CD14-positive monocyte (primary cell): ENCODE data around the gene LRRK1. TPM values are rescaled to one million over a fixed set of nuclear protein-coding genes. Genes with fewer than 3 reads are reported as not detected.

ENCODE experiments used
- DNase-seq, 3 donors: peaks; one replicate each; pipeline ENCODE4 v3.0.0-alpha.2; 2011 to 2022
- H2AFZ ChIP-seq: 2 replicates; pipeline ENCODE4 v1.6.0; 2012; ENCODE audit warnings: mild to moderate bottlenecking, low read depth, low read length, inconsistent platforms; ENCODE audit not compliant: insufficient read depth, poor library complexity, severe bottlenecking
- H3K27ac ChIP-seq, 2 donors: 1 replicate in 1 of 2; 2 replicates in 1 of 2; pipeline ENCODE4 v1.5.1; 2012 to 2013; ENCODE audit warnings: low read length in 2 of 2, control low read depth in 1 of 2, inconsistent platforms in 1 of 2, low read depth in 1 of 2, mild to moderate bottlenecking in 1 of 2
- H3K27me3 ChIP-seq, 2 donors: one replicate each; pipeline versions ENCODE4 v1.6.0 to v1.6.1; 2011 to 2013; ENCODE audit warnings: low read length in 2 of 2; ENCODE audit not compliant: control insufficient read depth in 2 of 2, insufficient read depth in 2 of 2
- H3K36me3 ChIP-seq, 2 donors: replicated peaks in 1 of 2; 1 replicate in 1 of 2; 2 replicates in 1 of 2; pipeline versions ENCODE4 v1.5.1 to v1.6.1; 2012 to 2013; ENCODE audit warnings: low read length in 2 of 2, control low read depth in 1 of 2, inconsistent platforms in 1 of 2, mild to moderate bottlenecking in 1 of 2; ENCODE audit not compliant: insufficient read depth in 2 of 2, control insufficient read depth in 1 of 2
- H3K4me1 ChIP-seq, 2 donors: 1 replicate in 1 of 2; 2 replicates in 1 of 2; pipeline versions ENCODE4 v1.5.1 to v1.6.1; 2012 to 2013; ENCODE audit warnings: low read length in 2 of 2, control low read depth in 1 of 2, inconsistent platforms in 1 of 2, mild to moderate bottlenecking in 1 of 2, moderate library complexity in 1 of 2; ENCODE audit not compliant: insufficient read depth in 2 of 2, control insufficient read depth in 1 of 2
- H3K4me2 ChIP-seq: replicated peaks from 2 replicates; pipeline ENCODE3; 2012; ENCODE audit warnings: low read length, moderate library complexity, mild to moderate bottlenecking; ENCODE audit not compliant: poor library complexity, severe bottlenecking; ENCODE audit errors: extremely low read depth
- H3K4me3 ChIP-seq, 3 experiments: fragments of 200-600 bp in 1 of 3; sonication (generic) in 1 of 3; replicated peaks in 1 of 3; 1 replicate in 2 of 3; 2 replicates in 1 of 3; pipeline ENCODE4 v1.5.1; 2011 to 2013; ENCODE audit warnings: low read length in 3 of 3, mild to moderate bottlenecking in 3 of 3, control low read depth in 2 of 3, low read depth in 2 of 3, inconsistent platforms in 1 of 3, moderate library complexity in 1 of 3
- H3K79me2 ChIP-seq: 2 replicates; pipeline ENCODE4 v1.6.0; 2012; ENCODE audit warnings: mild to moderate bottlenecking, control low read depth, inconsistent platforms, low read length, moderate library complexity; ENCODE audit not compliant: insufficient read depth
- H3K9ac ChIP-seq: 2 replicates; pipeline ENCODE4 v1.6.0; 2017; ENCODE audit warnings: low read length, mild to moderate bottlenecking; ENCODE audit not compliant: insufficient read depth, poor library complexity, severe bottlenecking
- H3K9me3 ChIP-seq, 2 donors: replicated peaks in 1 of 2; 1 replicate in 1 of 2; 2 replicates in 1 of 2; pipeline versions ENCODE4 v1.5.1 to v1.6.1; 2012 to 2013; ENCODE audit warnings: low read length in 2 of 2, control low read depth in 1 of 2; ENCODE audit not compliant: control insufficient read depth in 1 of 2, insufficient read depth in 1 of 2
- H4K20me1 ChIP-seq: 2 replicates; pipeline ENCODE4 v1.6.0; 2012; ENCODE audit warnings: mild to moderate bottlenecking, low read length, control low read depth, moderate library complexity; ENCODE audit not compliant: insufficient read depth
- H3K27ac Mint-ChIP-seq, 7 donors: one replicate each; pipeline ENCODE4 v1.8.0; 2020; ENCODE audit warnings: mild to moderate bottlenecking in 7 of 7, mixed read lengths in 7 of 7, moderate library complexity in 6 of 7, inconsistent platforms in 2 of 7
- H3K27me3 Mint-ChIP-seq, 3 donors: one replicate each; pipeline ENCODE4 v1.8.0; 2021 to 2022; ENCODE audit warnings: low read depth in 3 of 3, mild to moderate bottlenecking in 3 of 3, mixed read lengths in 3 of 3, moderate library complexity in 3 of 3, inconsistent platforms in 1 of 3
- H3K36me3 Mint-ChIP-seq, 2 donors: one replicate each; pipeline ENCODE4 v1.8.0; 2020; ENCODE audit warnings: mixed read lengths in 2 of 2, inconsistent platforms in 1 of 2, mild to moderate bottlenecking in 1 of 2
- H3K4me1 Mint-ChIP-seq: one replicate; pipeline ENCODE4 v1.8.0; 2020; ENCODE audit warnings: mild to moderate bottlenecking, mixed read lengths
- H3K4me3 Mint-ChIP-seq, 2 donors: one replicate each; pipeline ENCODE4 v1.8.0; 2020; ENCODE audit warnings: mild to moderate bottlenecking in 2 of 2, mixed read lengths in 2 of 2, moderate library complexity in 1 of 2
- H3K9me3 Mint-ChIP-seq, 7 donors: one replicate each; pipeline ENCODE4 v1.8.0; 2020 to 2022; ENCODE audit warnings: mixed read lengths in 7 of 7, mild to moderate bottlenecking in 6 of 7, moderate library complexity in 6 of 7, inconsistent platforms in 2 of 7
- WGBS: methylation state at CpG from one replicate; pipeline ENCODE4 v1.1.5; 2013; ENCODE audit warnings: missing lambda C conversion rate; ENCODE audit not compliant: insufficient coverage; 5-methylcytosine and 5-hydroxymethylcytosine counted together
- intact Hi-C, 2 donors: fragments of 100-400 bp; cut with micrococcal nuclease; formaldehyde crosslinking; loops; one replicate each; pipeline versions ENCODE4 v1.15.0 to v1.15.1; 2023
- polyA plus RNA-seq, 3 donors: library from polyadenylated mRNA; depleted of rRNA in 1 of 3; unstranded in 2 of 3; stranded (reverse) in 1 of 3; fragments of 300-500 nt in 2 of 3; fragments of >200 nt in 1 of 3; fragmentation: Illumina TruSeq in 2 of 3; gene quantifications; 1 replicate in 2 of 3; 2 replicates in 1 of 3; pipeline ENCODE4 v1.2.3, GENCODE V29; 2012 to 2021
- TF ChIP-seq, protein P1 (sequence below): fragments of 200-600 bp; IDR thresholded peaks from one replicate; pipeline ENCODE4 v1.8.0; 2022; ENCODE audit warnings: antibody characterized with exemption, mild to moderate bottlenecking

LRRK1 gene
- polyA plus RNA-seq, 3 donors: 1.7 to 18.9 (median 5.4) TPM

DNA sequence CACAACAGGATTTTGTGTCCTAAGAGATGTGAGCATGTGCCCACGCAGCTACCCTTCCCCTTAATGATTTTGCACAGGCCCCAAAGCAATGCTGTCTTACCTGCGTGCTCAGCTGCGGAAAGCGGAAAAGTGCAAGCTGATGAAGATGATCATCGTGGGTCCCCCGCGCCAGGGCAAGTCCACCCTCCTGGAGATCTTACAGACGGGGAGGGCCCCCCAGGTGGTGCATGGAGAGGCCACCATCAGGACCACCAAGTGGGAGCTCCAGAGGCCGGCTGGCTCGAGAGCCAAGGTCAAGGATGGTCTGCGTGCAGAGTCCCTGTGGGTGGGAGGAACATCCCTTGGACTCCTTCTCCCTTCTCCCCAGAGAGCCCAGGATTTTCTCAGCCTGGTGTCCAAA is 103.1 kb downstream of the LRRK1 start:
- peaks cover 80 to 88% of the 10 kb centered on the region in 2 donors for H3K36me3 Mint-ChIP-seq
- Histone ChIP-seq H3K27ac (no peak overlapping the region), H3K9me3 (no peaks in the 10 kb centered on the region), H3K27me3 (peaks cover 0 to 37% of the 10 kb centered on the region in 2 donors), H3K36me3 (peaks cover 33 to 70% of the 10 kb centered on the region in 2 donors), H4K20me1 (peaks cover 6% of the 10 kb centered on the region), H3K9ac (no peak overlapping the region), H3K79me2 (no peaks in the 10 kb centered on the region), H3K4me1 (peaks cover 42 to 46% of the 10 kb centered on the region in 2 donors), H3K4me2 (no peak overlapping the region), H2AFZ (no peak overlapping the region), H3K4me3 (no peak overlapping the region)
- peak overlapping the region in 1 of 7 donors; percentile 13 for H3K27ac Mint-ChIP-seq
- peak overlapping the region in 1 of 2 donors; percentile 47 for H3K4me3 Mint-ChIP-seq
- no peak for DNase-seq
- peaks cover 41 to 65% (median 44%) of the 10 kb centered on the region in 3 donors for H3K27me3 Mint-ChIP-seq
- TF ChIP-seq, protein P1, sequence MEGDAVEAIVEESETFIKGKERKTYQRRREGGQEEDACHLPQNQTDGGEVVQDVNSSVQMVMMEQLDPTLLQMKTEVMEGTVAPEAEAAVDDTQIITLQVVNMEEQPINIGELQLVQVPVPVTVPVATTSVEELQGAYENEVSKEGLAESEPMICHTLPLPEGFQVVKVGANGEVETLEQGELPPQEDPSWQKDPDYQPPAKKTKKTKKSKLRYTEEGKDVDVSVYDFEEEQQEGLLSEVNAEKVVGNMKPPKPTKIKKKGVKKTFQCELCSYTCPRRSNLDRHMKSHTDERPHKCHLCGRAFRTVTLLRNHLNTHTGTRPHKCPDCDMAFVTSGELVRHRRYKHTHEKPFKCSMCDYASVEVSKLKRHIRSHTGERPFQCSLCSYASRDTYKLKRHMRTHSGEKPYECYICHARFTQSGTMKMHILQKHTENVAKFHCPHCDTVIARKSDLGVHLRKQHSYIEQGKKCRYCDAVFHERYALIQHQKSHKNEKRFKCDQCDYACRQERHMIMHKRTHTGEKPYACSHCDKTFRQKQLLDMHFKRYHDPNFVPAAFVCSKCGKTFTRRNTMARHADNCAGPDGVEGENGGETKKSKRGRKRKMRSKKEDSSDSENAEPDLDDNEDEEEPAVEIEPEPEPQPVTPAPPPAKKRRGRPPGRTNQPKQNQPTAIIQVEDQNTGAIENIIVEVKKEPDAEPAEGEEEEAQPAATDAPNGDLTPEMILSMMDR: no peak
- intact Hi-C loops: no loop called here
- H3K4me1 Mint-ChIP-seq: peaks cover 45% of the 10 kb centered on the region
- 85% methylated on average over 9 of the region's 11 CpGs for WGBS
- peaks cover 0 to 7% (median 4%) of the 10 kb centered on the region in 7 donors for H3K9me3 Mint-ChIP-seq

DNA sequence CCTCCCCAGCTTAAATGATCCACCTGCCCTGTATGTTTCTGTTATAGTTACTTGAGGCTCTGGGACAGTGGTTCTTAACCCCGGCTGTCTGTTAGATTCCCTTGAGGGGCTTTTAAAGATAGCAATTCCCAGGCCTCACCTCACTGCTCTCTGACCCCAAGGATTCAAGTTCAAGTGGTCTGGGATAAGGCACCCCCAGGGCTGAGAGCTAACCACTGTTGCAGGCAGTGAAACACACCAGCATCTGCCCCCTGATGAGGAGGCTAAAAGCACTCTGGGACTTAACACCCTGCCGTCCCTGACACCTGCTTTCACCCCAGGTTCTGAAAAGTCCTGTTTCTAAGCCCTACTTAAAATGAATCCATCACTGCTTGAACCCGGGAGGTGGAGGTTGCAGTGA is 103.7 kb downstream of the LRRK1 start:
- 100% methylated on average over 2 of the region's 3 CpGs for WGBS
- Histone ChIP-seq H3K9ac (no peak overlapping the region), H3K27me3 (peaks cover 0 to 43% of the 10 kb centered on the region in 2 donors), H3K4me2 (no peak overlapping the region), H3K4me3 (no peak overlapping the region), H4K20me1 (peaks cover 6% of the 10 kb centered on the region), H3K9me3 (no peaks in the 10 kb centered on the region), H3K27ac (no peak overlapping the region), H2AFZ (no peak overlapping the region), H3K4me1 (peaks cover 37 to 40% of the 10 kb centered on the region in 2 donors), H3K79me2 (no peaks in the 10 kb centered on the region), H3K36me3 (peaks cover 39 to 74% of the 10 kb centered on the region in 2 donors)
- intact Hi-C loops: no loop called here
- peaks cover 39% of the 10 kb centered on the region for H3K4me1 Mint-ChIP-seq
- peak overlapping the region in 1 of 2 donors; percentile 47 for H3K4me3 Mint-ChIP-seq
- peaks cover 43 to 71% (median 48%) of the 10 kb centered on the region in 3 donors for H3K27me3 Mint-ChIP-seq
- no peak overlapping the region for H3K27ac Mint-ChIP-seq
- peaks cover 86 to 89% of the 10 kb centered on the region in 2 donors for H3K36me3 Mint-ChIP-seq
- no peak for DNase-seq
- TF ChIP-seq, protein P1: no peak
- peaks cover 0 to 7% (median 5%) of the 10 kb centered on the region in 7 donors for H3K9me3 Mint-ChIP-seq
